Occipital lobe (tissue), 2 donors: Measurements from ENCODE around the gene DUSP3. TPM values are rescaled to one million over a fixed set of nuclear protein-coding genes. Genes with fewer than 3 reads are reported as not detected.

ENCODE experiments used
- DNase-seq: peaks from one replicate; lab custom pipeline; 2025; lab: John Stamatoyannopoulos, UW
- total RNA-seq: library from RNA; depleted of rRNA; stranded (reverse); fragments of >200 nt; gene quantifications from one replicate; pipeline ENCODE4 v1.2.3, GENCODE V29; 2014

Gene DUSP3
- 38.2 TPM for total RNA-seq

GRCh38 chr17:43778337-43779144 is at the start of gene DUSP3:
Gene DUSP3, minus strand, starts transcription at chr17:43778977. Its CDS starts 53 bp downstream, at chr17:43778924.
- peak; percentile 87 for DNase-seq

GRCh38 chr17:43827596-43827995 is 48.8 kb upstream of the DUSP3 start:
- DNase-seq: no peak

- no peak for DNase-seq
Observed at GRCh38 chr17:43826206-43826605, 47.4 kb upstream of the DUSP3 start.

GRCh38 chr17:43825567-43825966 is 46.8 kb upstream of the DUSP3 start:
- DNase-seq: no peak

GRCh38 chr17:43823350-43824084 is 44.7 kb upstream of the DUSP3 start:
- no peak for DNase-seq

- no peak for DNase-seq
Observed at GRCh38 chr17:43822570-43823190, 43.9 kb upstream of the DUSP3 start.

- DNase-seq: no peak
Observed at GRCh38 chr17:43820759-43821158, 42.0 kb upstream of the DUSP3 start.

- DNase-seq: no peak
Observed at GRCh38 chr17:43818966-43819365, 40.2 kb upstream of the DUSP3 start.

GRCh38 chr17:43817826-43818225 is 39.0 kb upstream of the DUSP3 start:
- DNase-seq: no peak

GRCh38 chr17:43816336-43817320 is 37.9 kb upstream of the DUSP3 start:
- no peak for DNase-seq

- DNase-seq: no peak
Observed at GRCh38 chr17:43814714-43815113, 35.9 kb upstream of the DUSP3 start.

GRCh38 chr17:43814026-43814425 is 35.2 kb upstream of the DUSP3 start:
- no peak for DNase-seq

- DNase-seq: no peak
Observed at GRCh38 chr17:43813386-43813785, 34.6 kb upstream of the DUSP3 start.

- DNase-seq: no peak
Observed at GRCh38 chr17:43812396-43813265, 33.9 kb upstream of the DUSP3 start.

- DNase-seq: no peak
Observed at GRCh38 chr17:43810823-43811222, 32.0 kb upstream of the DUSP3 start.

GRCh38 chr17:43810226-43810715 is 31.5 kb upstream of the DUSP3 start:
- DNase-seq: no peak

- no peak for DNase-seq
Observed at GRCh38 chr17:43809121-43809520, 30.3 kb upstream of the DUSP3 start.

GRCh38 chr17:43808076-43808475 is 29.3 kb upstream of the DUSP3 start:
- DNase-seq: no peak

- no peak for DNase-seq
Observed at GRCh38 chr17:43805117-43805516, 26.3 kb upstream of the DUSP3 start.

- DNase-seq: no peak
Observed at GRCh38 chr17:43803758-43804157, 25.0 kb upstream of the DUSP3 start.
